Hepatocyte (in vitro differentiated cells): ENCODE data around the gene GNGT1.

Experiments used
- CTCF ChIP-seq: fragments of 200-600 bp; sonication (generic); IDR thresholded peaks from 2 replicates; pipeline ENCODE4 v1.5.1; 2016; ENCODE audit warnings: antibody characterized with exemption, mild to moderate bottlenecking; ENCODE audit not compliant: poor library complexity
- EZH2 ChIP-seq: fragments of 200-600 bp; sonication (generic); IDR thresholded peaks from 2 replicates; pipeline ENCODE4 v1.6.1; 2016; ENCODE audit warnings: antibody characterized with exemption, mild to moderate bottlenecking, borderline replicate concordance
- EZH2phosphoT487 ChIP-seq: fragments of 200-600 bp; sonication (generic); IDR thresholded peaks from one replicate; pipeline ENCODE4 v1.6.1; 2018; ENCODE audit warnings: antibody characterized with exemption, mild to moderate bottlenecking, low read depth, moderate library complexity; ENCODE audit not compliant: unreplicated experiment, severe bottlenecking

GRCh38 chr7:93890464-93891068, 15.8 kb upstream of the GNGT1 start, which contains the start of gene TFPI2:
- TF ChIP-seq EZH2phosphoT487 = no peak
- TF ChIP-seq CTCF = peak; percentile 4
- peak; percentile 10 for TF ChIP-seq EZH2
